Liver (tissue), 2 donors: ENCODE results near the gene PDE4D.

Source experiments
- JUND ChIP-seq, 2 donors: IDR thresholded peaks; 2 replicates each; pipeline ENCODE4 v1.6.1; 2016; ENCODE audit warnings: antibody characterized with exemption in 2 of 2
- REST ChIP-seq: IDR thresholded peaks from 2 replicates; pipeline ENCODE4 v1.6.1; 2016; ENCODE audit warnings: antibody characterized with exemption, mild to moderate bottlenecking
- donor health status: healthy.

- TF ChIP-seq JUND (IDR thresholded peaks at IDR 0.05) (no peak), REST (no peak)
Measured at GRCh38 chr5:59360130-59360555, 533.4 kb downstream of the PDE4D start.
